HS-5 (cell line): ENCODE measurements around the gene P4HB.
"Not testable (repeated sequence)": the region's sequence is repeated elsewhere in the genome, so short reads cannot be mapped to it uniquely, and the experiment has no call there.

Experiments used
- DNase-seq: peaks from one replicate; pipeline ENCODE4 v3.0.0-alpha.2; 2012; ENCODE audit warnings: low read depth

P4HB gene

GRCh38 chr17:81845881-81846742 lies 14.2 kb downstream of the P4HB start:
- no peak for DNase-seq

- DNase-seq, result no peak
Observed at GRCh38 chr17:81845361-81845760, 15.0 kb downstream of the P4HB start.

GRCh38 chr17:81844887-81845286 lies 15.4 kb downstream of the P4HB start:
- DNase-seq, result no peak

- DNase-seq, result no peak
Observed at GRCh38 chr17:81844327-81844851, 15.9 kb downstream of the P4HB start.

GRCh38 chr17:81843713-81844326 lies 16.5 kb downstream of the P4HB start:
- no peak for DNase-seq

GRCh38 chr17:81842725-81843504 lies 17.4 kb downstream of the P4HB start:
- DNase-seq, result peak; percentile 22

- DNase-seq, result no peak
Observed at GRCh38 chr17:81842378-81842724, 18.0 kb downstream of the P4HB start.

GRCh38 chr17:81841866-81842265 lies 18.5 kb downstream of the P4HB start:
- DNase-seq, result no peak

- no peak for DNase-seq
Observed at GRCh38 chr17:81840826-81841778, 19.2 kb downstream of the P4HB start.

- DNase-seq, result not testable (repeated sequence)
Observed at GRCh38 chr17:81840059-81840458, 20.3 kb downstream of the P4HB start.

GRCh38 chr17:81839301-81839700 lies 21.0 kb downstream of the P4HB start:
- no peak for DNase-seq

GRCh38 chr17:81838753-81839255 lies 21.5 kb downstream of the P4HB start:
- DNase-seq, result no peak

- no peak for DNase-seq
Observed at GRCh38 chr17:81837641-81838040, 22.7 kb downstream of the P4HB start.

- no peak for DNase-seq
Observed at GRCh38 chr17:81834831-81835267, 25.5 kb downstream of the P4HB start, which contains the start of gene PPP1R27. Gene PPP1R27 (minus strand): TSS chr17:81835050. CDS start chr17:81834953, 97 bp downstream.

GRCh38 chr17:81833921-81834830 lies 26.2 kb downstream of the P4HB start:
- DNase-seq, result no peak

GRCh38 chr17:81833160-81833920 lies 27.0 kb downstream of the P4HB start, which contains the start of gene MCRIP1:
Gene MCRIP1 (minus strand): TSS chr17:81833291. CDS start chr17:81824506, 8,785 bp downstream.
- peak; percentile 57 for DNase-seq

- no peak for DNase-seq
Observed at GRCh38 chr17:81832608-81833159, 27.7 kb downstream of the P4HB start.

- DNase-seq, result peak; percentile 26
Observed at GRCh38 chr17:81831957-81832607, 28.3 kb downstream of the P4HB start.
